ENCODE data around the gene SPATA46. TPM values are rescaled to one million over a fixed set of nuclear protein-coding genes. Genes with fewer than 3 reads are reported as not detected.

Gene SPATA46
- polyA plus RNA-seq, 1 donor: 2.2 TPM

Other genes with a start within 250 kb of the SPATA46 start
- gene C1orf226, start 4.9 kb upstream of the SPATA46 start, polyA plus RNA-seq (ENCODE audit: insufficient read length): 16.9 TPM
- 0.13 TPM for gene SH2D1B, start 35.3 kb upstream of the SPATA46 start, polyA plus RNA-seq (ENCODE audit: insufficient read length)
- gene UHMK1, start 121.0 kb upstream of the SPATA46 start, polyA plus RNA-seq (ENCODE audit: insufficient read length): 44.0 TPM
- 40.2 TPM for gene UAP1, start 184.9 kb upstream of the SPATA46 start, polyA plus RNA-seq (ENCODE audit: insufficient read length)